Measurements from ENCODE around the gene FGD4.
"Not testable (repeated sequence)": the region's sequence is repeated elsewhere in the genome, so short reads cannot be mapped to it uniquely, and the experiment has no call there.

FGD4 gene

DNA sequence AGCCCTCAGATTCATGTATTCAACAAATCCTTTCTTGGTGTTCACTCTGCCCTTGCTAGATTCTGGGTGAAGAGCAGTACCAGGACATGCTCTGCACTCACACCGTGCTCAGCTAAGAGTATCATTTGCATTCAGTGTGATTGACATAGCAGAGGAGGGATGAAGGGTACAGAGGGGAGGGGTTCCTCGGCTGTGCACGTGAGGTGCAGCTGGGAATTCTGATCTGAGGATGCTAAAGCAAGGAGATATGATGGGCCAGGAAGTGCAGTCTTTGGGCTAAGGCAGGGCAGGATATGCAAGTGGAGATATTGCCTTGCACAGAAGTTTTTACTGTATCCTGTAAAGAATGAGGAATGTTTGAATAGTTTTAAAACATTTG is 108.6 kb downstream of the FGD4 start:
- H3K4me3 ChIP-seq (ENCODE audit: low read depth, low read length) = no peak overlapping the region
- DNase-seq (ENCODE audit: low read depth) = no peak
- TF ChIP-seq, protein P1, sequence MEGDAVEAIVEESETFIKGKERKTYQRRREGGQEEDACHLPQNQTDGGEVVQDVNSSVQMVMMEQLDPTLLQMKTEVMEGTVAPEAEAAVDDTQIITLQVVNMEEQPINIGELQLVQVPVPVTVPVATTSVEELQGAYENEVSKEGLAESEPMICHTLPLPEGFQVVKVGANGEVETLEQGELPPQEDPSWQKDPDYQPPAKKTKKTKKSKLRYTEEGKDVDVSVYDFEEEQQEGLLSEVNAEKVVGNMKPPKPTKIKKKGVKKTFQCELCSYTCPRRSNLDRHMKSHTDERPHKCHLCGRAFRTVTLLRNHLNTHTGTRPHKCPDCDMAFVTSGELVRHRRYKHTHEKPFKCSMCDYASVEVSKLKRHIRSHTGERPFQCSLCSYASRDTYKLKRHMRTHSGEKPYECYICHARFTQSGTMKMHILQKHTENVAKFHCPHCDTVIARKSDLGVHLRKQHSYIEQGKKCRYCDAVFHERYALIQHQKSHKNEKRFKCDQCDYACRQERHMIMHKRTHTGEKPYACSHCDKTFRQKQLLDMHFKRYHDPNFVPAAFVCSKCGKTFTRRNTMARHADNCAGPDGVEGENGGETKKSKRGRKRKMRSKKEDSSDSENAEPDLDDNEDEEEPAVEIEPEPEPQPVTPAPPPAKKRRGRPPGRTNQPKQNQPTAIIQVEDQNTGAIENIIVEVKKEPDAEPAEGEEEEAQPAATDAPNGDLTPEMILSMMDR (IDR thresholded peaks at IDR 0.05; ENCODE audit: low read depth, low read length) = no peak
- TF ChIP-seq MYC (IDR thresholded peaks at IDR 0.05; ENCODE audit: low read depth, low read length) (no peak), POLR2A (IDR thresholded peaks at IDR 0.05; ENCODE audit: extremely low read depth, insufficient read length) (no peak)
- TF ChIP-seq, protein P2, sequence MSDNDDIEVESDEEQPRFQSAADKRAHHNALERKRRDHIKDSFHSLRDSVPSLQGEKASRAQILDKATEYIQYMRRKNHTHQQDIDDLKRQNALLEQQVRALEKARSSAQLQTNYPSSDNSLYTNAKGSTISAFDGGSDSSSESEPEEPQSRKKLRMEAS (IDR thresholded peaks at IDR 0.05; ENCODE audit: low read depth, low read length) = no peak

DNA sequence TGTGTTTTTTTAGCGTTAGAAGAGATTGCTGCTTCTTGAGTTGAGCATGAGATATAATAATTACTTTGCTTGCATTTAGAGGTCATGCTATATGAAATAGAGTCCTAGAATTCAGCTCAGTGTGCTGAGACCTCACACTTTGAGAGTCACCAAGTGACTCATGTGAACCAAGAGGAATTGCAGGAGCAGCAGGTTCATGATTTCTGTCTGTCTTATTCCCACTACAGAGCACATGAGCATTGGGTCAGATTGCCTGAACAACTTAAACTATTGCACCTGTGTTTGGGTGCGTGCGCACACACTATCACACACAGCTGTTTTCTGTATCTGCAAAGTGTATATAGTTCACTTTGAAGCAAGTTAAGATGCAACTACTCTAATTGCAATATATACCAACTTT is 109.3 kb downstream of the FGD4 start:
- no peak for DNase-seq (ENCODE audit: low read depth)
- TF ChIP-seq, protein P1 (IDR thresholded peaks at IDR 0.05; ENCODE audit: low read depth, low read length) = no peak
- no peak for TF ChIP-seq POLR2A (IDR thresholded peaks at IDR 0.05; ENCODE audit: extremely low read depth, insufficient read length)
- TF ChIP-seq, protein P2 (IDR thresholded peaks at IDR 0.05; ENCODE audit: low read depth, low read length) = no peak
- TF ChIP-seq MYC (IDR thresholded peaks at IDR 0.05; ENCODE audit: low read depth, low read length) = no peak
- H3K4me3 ChIP-seq (ENCODE audit: low read depth, low read length) = no peak overlapping the region

DNA sequence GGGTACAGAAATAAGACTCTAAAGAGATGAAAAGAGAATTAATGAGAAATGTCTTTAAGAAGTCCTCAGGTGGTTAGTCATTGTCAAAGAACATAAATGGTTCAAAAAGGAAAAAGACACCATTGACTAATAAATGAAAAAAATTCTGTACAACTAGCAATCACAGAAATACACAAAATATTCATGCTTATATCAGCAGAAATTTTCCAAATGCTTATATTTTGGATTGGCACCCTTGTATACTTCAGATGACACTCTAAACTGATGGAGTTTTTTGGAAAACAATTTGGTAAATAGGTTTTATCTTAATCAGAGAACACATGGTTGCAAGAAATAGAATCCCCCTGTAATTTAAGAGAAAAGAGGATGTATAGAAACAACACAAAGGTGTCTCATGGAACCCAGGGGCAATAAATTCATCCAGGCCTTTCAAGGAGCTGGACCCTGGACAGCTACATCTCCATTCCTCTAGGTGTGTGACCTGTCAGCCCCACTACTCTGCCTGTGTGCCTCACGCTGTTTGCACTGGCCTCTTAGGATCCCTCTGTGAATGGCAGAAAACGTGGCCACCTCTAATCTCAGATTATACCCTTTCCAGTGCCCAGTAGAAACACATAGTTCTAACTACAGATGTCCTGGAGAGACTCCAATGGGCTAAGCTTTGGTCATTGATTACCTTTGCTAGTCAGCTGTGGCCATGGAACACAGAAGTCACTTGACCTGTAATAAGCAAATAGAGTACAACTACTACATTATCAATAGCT is 110.2 kb downstream of the FGD4 start:
- H3K4me3 ChIP-seq (ENCODE audit: low read depth, low read length) = no peak overlapping the region
- DNase-seq (ENCODE audit: low read depth) = no peak
- TF ChIP-seq POLR2A (IDR thresholded peaks at IDR 0.05; ENCODE audit: extremely low read depth, insufficient read length) = no peak
- no peak for TF ChIP-seq MYC (IDR thresholded peaks at IDR 0.05; ENCODE audit: low read depth, low read length)
- TF ChIP-seq, protein P1 (IDR thresholded peaks at IDR 0.05; ENCODE audit: low read depth, low read length) = no peak
- TF ChIP-seq, protein P2 (IDR thresholded peaks at IDR 0.05; ENCODE audit: low read depth, low read length) = no peak

DNA sequence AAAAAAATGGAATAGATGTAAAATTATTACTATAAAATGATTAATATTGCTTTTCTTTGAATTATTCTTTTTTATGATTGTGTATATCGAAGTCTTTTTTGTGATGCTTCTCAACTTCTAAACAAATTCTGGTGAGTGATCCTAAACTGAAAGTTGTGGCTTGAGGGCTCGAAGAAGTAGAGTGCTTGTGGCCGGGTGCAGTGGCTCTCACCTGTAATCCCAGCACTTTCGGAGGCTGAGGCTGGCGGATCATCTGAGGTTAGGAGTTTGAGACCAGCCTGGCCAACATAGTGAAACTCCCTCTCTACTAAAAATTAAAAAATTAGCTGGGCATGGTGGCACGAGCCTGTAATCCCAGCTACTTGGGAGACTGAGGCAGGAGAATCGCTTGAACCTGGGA is 112.6 kb downstream of the FGD4 start:
- H3K4me3 ChIP-seq (ENCODE audit: low read depth, low read length); DNase-seq (ENCODE audit: low read depth): not testable (repeated sequence)

DNA sequence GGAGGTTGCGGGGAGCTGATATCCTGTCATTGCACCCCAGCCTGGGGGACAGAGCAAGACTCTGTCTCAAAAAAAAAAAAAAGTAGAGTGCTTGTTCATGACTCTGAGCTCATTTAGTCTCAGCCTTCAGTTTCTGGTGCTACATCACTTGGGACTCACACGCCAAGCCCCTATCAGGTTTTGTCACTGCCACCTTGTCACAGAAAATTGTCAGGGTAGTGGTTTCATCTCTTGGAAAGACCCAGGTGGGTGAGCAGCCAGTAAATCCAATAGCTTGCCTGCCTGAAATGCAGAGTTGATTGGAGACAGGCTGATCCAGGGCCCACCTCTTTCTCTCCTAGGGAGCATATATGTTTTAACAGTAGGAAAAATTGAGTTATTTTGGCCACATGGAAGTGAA is 113.0 kb downstream of the FGD4 start:
- TF ChIP-seq POLR2A (IDR thresholded peaks at IDR 0.05; ENCODE audit: extremely low read depth, insufficient read length) (no peak), MYC (IDR thresholded peaks at IDR 0.05; ENCODE audit: low read depth, low read length) (no peak)
- TF ChIP-seq, protein P1 (IDR thresholded peaks at IDR 0.05; ENCODE audit: low read depth, low read length) = no peak
- TF ChIP-seq, protein P2 (IDR thresholded peaks at IDR 0.05; ENCODE audit: low read depth, low read length) = no peak
- no peak for DNase-seq (ENCODE audit: low read depth)
- no peak overlapping the region for H3K4me3 ChIP-seq (ENCODE audit: low read depth, low read length)

DNA sequence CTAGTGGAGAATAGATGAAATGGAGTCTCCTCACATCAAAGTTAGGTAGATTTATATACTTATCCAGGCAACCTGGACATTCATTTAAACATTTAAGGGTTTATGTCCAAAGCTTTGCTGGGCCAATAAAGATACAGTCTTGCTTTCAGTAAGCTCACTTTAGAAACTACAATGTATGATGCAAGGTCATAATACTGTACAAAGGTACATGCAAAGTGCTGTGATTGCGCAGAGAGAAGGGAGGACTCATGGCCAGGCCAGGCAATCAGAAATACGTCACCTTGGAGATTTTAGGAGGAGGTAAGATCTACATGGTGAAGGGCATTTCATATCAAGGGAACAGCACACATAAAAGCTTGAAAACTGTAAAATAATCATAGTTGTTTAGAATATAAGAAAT is 113.6 kb downstream of the FGD4 start:
- TF ChIP-seq, protein P2 (IDR thresholded peaks at IDR 0.05; ENCODE audit: low read depth, low read length) = no peak
- no peak for TF ChIP-seq POLR2A (IDR thresholded peaks at IDR 0.05; ENCODE audit: extremely low read depth, insufficient read length)
- TF ChIP-seq, protein P1 (IDR thresholded peaks at IDR 0.05; ENCODE audit: low read depth, low read length) = no peak
- TF ChIP-seq MYC (IDR thresholded peaks at IDR 0.05; ENCODE audit: low read depth, low read length) = no peak

More for the DNA sequence above, 113.6 kb downstream of the FGD4 start:
- no peak overlapping the region for H3K4me3 ChIP-seq (ENCODE audit: low read depth, low read length)
- no peak for DNase-seq (ENCODE audit: low read depth)

All from NB4 (cell line).